NOMO-1 treated with DMSO at 0.1 percent for 48 hours (cell line): ENCODE measurements around the gene MTG2.
A peak's percentile ranks its signal among the peaks of the same experiment; 100 is the strongest.
"Not testable (repeated sequence)": the region's sequence is repeated elsewhere in the genome, so short reads cannot be mapped to it uniquely, and the experiment has no call there.

Experiments used
- DNase-seq: peaks from one replicate; lab custom pipeline; 2025; ENCODE audit not compliant: unreplicated experiment; lab: John Stamatoyannopoulos, UW

MTG2 gene

DNA sequence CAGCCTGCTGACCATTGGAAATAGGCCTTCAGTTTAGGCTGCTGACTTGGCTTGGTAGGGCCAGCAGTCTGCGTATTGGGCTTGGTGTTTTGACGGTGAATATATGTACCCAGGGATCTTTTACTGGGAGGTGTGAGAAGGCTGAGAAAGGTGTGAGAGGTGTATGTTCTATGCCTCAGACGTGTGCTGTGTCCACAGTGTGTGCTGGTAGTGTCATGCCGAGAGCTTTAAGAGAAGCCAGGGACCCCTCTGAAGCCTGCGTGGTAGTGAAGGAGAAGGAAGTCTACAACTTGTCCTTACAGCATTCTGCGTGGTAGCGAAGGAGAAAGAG, 37.2 kb upstream of the MTG2 start:
- no peak for DNase-seq

DNA sequence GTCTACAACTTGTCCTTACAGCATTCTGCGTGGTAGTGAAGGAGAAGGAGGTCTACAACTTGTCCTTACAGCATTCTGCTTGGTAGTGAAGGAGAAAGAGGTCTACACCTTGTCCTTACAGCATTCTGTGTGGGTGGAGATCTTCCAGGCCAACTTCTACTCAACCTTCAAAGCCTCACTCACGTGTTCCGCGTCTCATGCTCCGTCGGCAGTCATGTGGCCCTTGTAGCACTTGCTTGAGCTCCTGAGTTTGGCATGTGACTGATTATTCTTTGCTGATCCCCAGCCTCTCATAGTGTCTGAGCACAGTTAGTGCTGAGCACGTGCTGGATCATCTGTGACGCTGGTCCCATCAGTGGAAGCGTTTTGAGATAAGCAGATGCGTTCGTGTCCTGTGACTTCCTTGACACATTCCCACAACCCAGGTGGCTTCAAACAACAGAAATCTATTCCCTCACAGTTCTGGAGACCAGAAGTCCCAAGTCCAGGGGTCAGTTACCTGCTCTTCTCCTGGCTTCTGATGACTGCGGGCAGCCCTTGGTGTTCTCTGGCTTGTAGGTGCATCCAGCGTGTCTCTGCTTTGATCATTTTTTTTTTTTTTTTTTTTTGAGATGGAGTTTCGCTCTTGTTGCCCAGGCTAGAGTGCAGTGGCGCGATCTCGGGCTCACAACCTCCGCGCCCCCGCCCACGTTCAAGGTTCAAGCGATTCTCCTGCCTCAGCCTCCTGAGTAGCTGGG, 36.6 kb upstream of the MTG2 start:
- no peak for DNase-seq

DNA sequence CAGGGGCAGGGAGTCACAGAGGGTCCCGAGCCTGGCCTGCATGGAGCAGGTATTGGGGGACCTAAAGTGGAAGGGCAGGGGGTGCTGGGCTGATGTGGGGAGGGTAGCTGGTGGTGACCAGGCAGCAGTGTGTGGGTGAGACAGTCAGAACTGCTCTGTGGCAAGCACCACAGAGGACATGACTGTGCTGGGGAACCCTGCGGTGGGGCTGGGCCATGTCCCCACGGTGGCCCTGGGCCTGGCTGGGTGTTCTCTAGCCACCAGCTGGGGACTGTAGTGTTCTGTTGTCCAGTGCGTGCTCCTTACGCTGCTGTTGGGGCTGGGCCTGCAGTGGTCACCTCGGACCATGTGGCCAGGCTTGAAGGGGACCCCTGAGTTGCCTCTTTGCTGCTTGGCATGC, 35.7 kb upstream of the MTG2 start:
- DNase-seq: no peak

DNA sequence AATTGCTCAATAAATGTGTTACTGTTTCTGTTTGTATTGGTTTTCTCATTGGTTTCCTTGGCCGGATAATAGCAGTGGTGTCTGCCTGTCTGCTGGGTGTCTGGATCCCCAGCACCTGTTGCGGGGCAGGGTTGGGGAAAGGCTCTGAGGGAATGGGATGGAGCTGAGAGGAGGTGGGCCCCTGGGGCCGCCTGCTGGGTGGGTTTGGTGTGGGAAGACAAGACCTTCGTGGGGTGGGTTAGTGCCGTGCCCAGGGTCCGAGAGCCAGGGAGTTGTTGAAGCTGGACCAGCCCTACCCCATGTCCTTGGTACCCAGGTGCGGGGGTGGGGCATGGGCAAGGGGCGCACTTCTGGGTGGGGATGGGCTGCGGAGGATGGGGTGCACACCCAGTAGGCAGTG, 35.3 kb upstream of the MTG2 start:
- no peak for DNase-seq

DNA sequence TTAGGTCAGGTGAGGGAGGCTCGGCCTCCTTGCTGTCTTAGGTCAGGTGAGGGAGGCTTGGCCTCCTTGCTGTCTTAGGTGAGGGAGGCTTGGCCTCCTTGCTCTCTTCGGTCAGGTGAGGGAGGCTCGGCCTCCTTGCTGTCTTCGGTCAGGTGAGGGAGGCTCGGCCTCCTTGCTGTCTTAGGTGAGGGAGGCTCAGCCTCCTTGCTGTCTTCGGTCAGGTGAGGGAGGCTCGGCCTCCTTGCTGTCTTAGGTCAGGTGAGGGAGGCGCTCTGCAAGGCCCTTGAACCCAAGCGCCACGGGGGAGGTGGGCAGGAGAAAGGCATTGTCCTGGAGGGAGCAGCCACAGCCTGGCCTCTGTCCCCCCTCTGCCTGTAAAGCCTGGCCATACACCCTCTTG, 34.4 kb upstream of the MTG2 start:
- not testable (repeated sequence) for DNase-seq

DNA sequence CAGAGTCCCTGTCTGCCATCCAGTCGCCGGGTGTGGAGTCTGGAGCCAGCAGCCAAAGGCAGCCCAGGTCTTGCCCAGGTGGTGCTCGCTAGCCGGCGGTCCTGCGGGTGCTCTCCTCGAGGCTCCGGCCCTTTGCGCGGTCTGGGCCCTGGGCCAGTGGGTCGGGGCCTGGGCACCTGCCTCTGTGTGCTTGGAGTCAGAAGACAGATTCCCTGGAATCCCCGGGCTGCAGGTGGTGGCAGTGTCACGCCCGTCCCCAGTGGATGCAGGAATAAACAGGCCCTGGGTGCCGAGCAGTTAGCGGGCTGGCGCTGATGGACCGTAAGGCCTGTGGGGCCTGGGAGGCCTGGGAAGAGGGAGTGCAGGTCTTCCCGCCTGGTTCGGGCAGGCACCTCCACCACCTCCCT, 33.9 kb upstream of the MTG2 start:
- no peak for DNase-seq

DNA sequence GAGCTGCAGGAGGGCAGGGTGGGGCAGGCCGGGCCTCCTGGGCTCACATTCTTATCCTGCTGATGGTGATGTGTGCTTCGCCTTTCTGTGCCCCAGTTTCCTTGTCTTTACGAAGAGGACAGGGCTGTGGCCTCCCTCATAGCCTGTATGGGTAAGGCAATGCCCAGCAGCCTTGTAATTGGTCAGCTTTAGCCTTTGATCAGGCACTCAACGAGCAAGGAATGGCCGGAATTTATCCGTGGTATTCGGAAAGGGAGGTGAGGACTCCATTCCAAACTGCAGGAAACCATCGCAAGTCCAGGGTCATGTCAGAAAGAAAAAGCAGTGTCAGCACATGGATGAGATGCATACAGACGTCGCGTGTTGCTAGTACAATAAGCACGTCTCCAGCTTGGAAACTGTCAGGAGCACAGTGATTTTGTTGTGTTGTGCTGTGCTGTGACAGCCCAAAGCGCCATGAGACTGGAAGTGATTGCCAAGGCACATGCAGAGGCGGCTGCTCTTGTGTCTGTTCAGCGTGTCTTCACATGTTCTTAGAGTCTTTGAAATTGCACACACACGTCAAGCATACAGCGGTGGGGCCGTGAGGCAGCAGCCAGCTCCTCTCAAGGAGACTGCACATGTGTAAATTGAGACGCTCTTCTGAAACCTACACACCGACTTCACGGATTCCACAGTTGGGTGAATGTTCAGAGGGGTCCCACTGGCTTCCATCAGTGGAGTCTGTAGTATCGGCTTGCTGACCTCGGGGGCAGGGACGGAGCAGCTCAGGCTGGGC, 33.1 kb upstream of the MTG2 start:
- DNase-seq: no peak

DNA sequence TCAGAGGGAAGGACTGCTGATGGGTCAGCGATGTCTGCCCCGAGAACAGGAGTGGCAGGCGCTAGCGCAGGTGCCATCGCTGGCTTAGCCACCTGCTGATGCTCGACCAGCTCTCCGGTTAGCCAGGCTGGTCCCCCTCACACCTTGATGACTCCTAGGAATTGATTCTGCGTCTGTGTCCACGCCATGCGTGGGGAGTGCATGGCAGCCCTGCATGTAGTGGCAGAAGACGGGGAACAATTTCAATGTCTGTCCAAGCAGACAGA, 32.6 kb upstream of the MTG2 start:
- DNase-seq: no peak

DNA sequence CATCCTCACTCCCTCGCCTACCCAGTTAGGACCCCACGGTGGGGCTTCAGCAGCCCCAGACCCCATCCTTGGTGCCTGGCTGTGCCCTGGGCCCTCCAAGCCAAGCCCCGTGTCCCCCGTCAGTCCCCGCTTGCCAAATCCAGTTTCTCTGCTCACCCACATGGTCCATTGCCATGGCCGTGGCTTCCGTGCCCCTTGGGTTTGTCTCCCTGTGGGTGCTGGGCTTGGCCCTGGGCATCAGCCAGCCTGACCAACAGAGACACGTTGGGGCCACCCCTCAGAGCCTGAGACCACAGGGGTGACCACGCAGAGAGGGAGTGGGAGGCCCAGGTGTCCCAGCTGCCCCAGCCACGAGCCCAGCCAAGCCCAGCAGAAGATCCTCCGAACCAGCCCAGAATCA, 31.6 kb upstream of the MTG2 start:
- no peak for DNase-seq

DNA sequence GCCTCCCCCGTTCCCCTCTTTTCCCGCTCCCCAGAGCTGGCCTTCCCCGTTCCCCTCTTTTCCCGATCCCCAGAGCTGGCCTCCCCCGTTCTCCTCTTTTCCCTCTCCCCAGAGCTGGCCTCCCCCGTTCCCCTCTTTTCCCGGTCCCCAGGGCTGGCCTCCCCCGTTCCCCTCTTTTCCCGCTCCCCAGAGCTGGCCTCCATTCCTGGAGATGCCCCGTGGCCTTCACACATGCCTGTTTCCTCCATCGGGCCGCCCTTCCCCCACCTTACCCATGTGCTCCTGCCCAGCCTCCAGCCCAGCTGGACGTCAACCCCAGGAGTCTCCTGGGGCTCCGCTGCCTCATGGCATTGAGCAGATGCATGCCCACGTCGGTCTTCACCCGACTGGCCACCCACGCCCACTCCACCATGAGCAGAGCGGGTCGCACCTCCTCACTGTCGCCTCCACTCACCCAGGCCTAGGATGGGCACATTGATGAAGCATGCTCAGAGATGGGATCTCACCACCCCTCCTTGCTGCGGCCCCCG, 30.9 kb upstream of the MTG2 start:
- no peak for DNase-seq

DNA sequence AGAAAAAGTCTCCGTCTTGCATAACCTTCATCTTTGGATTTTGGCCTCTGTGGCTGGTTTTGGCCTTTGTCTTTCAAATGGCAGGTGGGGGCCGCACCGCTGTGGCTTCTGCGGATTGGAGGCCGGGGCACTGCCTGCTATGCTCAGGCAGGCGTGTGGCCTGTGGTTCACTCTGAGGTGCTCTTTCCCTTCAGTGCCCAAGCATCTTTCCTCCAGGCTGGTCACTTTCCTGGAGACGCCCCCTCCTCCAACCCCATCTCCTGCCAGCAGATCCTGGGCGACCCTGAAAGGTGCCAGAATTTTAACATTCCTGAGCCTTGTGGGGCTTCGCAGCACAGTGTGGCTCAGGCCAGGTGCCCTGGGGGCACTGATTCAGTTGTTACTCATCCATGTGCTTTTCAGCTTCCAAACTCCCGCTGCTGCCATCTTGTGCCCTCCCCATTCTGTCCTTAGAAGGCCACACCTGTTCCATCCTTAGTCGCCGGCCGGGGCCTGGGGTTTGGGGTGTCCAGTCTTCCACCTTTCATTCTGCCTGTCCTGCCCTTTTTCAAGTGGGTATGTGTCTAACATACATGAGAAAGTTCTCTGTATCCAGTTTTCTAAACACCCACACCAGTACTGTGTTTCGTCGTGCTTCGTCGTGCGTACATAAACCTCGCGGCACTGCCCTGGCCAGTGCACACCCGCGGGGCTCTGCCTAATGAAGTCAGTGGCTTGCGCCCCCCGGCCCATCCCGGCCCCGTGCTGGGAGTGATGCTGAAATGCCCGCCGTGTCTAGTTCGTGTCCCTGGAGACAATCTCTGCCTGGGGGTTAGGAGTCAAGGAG, 27.2 kb upstream of the MTG2 start:
- no peak for DNase-seq

DNA sequence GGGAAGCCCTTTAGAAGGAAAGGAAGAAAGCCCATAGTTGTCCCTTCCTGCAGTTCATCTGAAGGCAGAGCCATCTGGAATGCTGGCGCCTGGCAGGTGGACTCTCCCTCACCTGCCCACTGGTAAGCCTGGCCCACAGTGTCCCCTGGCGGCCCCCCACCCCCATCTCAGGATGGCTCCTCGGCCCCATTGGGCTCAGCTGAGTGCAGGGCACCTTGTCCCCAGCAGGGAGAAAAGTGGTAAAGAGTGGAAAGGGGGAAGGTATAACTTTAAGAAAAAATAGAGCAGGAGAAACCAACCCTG, 26.6 kb upstream of the MTG2 start:
- DNase-seq: no peak

DNA sequence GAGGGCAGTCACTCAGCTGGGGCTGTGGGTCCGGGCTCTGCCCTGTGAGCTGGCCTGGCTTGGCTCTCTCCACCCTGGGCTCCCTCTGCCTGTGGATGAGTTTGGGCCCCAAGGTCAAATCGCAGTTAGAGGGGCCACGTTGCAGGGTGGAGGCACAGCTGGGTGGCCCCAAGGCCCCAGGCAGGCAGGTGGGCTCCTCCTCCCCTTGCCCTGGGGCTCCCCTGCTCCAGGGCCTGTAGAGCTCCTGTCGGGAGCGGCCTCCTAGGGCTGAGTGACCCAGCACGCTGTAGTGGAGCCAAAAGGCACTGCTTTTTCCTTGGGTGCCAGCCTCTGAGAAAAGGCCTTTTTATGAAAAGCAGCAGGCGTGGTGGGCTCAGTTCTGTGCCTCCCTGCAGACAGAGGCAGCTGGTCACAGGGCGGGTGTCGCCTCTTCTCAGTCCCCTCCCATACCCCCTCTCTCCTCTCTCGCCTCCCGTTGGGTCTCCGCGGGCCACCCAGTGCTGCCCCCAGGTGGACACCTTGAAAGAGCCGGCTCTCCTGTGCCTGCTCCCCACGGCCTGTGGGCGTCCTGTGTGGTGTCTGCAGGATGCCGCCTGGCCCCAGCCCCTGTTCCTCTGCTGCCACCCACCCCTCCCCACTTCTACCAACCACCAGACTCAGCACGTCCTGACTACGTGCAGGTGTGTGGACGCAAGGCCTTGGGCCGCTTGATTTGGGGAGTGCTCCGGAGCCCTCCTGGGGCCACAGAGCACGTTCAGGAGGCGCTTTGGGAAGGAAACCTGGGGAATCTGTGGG, 26.0 kb upstream of the MTG2 start:
- peak; percentile 5 for DNase-seq

DNA sequence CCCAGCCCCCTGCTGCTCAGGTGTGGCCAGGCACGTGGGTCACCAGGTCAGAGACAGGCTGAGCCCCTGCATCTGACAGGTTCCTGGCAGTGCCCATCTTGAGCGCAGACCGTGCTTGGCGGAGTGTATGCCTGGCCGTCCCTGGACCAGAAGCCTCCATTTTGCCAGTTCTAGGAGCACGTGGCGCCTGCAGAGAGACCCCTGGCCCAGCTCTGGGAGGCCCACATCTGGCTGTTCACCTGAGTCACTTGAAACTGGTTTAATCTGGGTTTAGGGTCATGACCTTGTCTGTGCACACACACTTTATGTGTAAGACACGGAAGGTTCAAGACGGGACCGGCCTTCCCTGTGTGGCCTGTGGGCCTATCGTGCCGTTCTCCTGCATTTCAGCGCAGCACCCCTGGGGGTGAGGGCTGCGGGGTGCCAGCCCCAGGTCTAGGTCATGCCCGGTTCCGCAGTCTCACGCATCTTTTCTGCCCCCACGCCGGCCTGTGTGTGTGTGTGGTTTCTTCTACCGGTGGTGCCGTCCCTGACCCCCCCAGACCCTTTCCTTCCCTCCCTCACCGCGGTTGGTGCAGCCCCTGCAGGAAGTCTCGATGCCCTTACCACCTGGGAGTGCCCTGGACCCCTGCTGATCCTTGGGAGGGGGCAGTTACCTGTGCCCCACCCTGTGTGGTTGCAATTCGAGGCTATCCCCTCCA, 25.3 kb upstream of the MTG2 start:
- DNase-seq: no peak

DNA sequence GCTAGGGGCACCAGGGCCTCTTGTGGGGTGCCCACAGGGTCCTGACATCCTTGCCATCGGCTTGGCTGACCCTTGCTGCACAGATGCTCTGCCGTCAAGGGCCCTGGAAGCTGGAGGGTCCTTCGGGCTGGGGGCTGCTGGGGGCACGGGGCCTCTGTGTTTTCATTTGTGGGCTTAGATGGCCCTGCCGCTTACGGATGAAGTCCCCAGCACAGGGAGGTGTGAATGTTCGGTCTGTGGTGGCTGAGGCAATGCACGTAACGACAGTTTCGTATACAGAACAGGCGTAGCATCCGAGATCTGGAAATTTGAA, 24.8 kb upstream of the MTG2 start:
- DNase-seq: no peak

DNA sequence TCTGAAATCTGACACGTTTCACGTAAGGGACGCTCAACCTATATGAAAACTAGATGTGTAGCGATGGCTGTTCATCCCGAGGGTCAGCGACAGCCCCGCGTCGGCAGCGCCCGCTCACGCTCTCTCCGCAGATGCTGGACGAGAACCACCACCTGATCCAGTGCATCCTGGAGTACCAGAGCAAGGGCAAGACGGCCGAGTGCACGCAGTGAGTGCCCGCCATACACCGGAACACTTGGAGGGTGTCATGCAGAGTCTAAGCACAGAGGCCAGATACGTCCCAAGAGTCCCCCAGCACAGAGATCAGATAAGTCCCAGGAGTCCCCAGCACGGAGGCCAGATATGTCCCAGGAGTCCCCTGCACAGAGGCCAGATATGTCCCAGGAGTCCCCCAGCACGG, 24.3 kb upstream of the MTG2 start:
- DNase-seq: no peak

DNA sequence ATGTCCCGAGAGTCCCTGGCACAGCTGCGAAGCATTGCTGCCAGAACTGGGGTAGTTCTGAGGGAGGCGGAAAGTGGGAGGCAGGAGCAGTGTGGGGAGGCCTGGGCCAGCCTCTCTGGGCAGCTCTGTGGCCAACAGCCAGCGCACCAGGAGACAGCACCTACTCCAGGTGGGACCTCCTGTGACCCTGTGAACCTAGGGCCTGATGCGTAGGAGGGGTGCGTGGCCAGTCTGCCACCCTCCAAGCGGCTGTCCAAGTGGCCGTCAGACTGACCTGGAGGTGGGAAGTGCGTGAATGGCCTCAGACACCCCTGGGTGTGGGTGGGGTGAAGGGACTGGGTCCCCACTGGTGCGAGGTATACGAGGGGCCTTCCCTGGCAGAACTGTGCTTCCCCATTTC, 23.8 kb upstream of the MTG2 start:
- DNase-seq: no peak

DNA sequence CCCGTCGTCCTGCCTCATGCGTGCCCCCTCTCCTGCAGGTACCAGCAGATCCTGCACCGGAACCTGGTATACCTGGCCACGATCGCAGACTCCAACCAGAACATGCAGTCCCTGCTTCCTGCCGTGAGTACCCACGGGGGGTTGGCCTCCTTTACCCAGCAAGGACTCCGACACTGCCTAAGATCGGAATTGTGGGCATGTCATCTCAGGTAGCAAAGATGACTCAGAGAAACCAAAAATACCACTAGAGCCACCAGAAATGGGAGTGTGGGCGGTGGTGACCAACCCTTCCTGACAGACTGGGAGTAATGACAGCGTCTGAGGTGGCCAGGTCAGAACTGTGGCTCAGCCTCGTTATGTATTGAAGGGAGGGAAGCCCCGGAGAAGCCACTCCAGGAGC, 23.0 kb upstream of the MTG2 start:
- DNase-seq: no peak

DNA sequence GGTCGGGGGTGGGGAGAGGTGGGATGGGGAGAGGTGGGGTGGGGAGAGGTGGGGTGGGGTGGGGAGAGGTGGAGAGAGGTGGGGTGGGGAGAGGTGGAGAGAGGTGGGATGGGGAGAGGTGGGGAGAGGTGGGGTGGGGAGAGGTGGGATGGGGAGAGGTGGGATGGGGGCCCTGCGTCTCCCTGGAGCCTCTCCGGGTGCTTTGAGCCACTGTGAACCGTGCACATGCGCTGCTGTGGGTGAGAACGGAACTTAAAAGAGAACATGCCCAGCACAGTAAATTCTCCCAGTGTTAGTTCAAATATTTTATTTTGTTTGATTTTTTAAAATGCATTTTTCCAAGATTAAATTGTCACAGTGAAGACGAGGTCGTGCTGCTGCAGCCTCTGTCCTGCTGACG, 22.6 kb upstream of the MTG2 start:
- DNase-seq: no peak

DNA sequence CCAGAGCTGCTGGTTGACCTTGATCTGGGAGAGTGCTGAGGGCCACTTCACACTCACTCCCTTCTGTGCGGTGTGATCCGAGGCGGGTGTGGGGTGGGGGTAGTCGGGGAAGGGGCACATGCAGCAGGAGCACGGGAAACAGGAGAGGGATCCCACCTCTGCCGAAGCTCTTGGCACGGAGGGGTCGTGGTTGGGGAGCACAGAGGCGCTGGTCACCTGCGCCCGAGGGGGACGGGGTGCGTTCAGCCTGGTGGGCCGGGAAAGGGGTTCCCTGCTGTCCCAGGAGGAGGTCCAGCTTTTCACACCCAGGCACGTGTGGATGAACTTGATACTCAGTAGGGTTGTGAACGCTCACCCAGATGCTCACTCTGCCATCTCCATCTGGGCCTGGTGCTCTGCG, 22.0 kb upstream of the MTG2 start:
- DNase-seq: no peak

DNA sequence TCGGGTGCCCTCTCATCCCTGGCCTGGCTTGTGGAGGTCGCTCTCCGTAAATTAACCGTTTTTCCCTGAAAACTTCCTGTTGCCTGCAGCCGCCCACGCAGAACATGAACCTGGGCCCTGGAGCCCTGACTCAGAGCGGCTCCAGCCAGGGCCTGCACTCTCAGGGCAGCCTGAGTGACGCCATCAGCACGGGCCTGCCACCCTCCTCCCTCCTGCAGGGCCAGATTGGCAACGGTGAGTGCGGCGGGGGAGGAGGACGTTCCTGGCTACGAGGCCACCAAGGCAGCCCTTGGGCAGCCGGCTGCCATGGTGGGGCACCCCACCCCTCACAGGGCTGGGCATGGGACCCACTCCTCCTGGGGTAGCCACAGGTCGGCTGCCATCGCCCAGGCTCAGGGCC, 21.5 kb upstream of the MTG2 start:
- no peak for DNase-seq
